Caco-2 (cell line): ENCODE measurements around the gene AMBRA1. TPM values are rescaled to one million over a fixed set of nuclear protein-coding genes. Genes with fewer than 3 reads are reported as not detected.

Experiments
- BruUV-seq: library from RNA; stranded (reverse); fragments of 400-500 nt; replicated peaks from 2 replicates; lab custom pipeline; 2021; lab: Mats Ljungman, UMichigan
- CTCF ChIA-PET: fragments of 300-600 bp; sonication (Branson Sonifier 250); formaldehyde crosslinking; loops from one replicate; lab custom pipeline; 2022; ENCODE audit warnings: antibody characterized with exemption; lab: Charles Lee
- POLR2A ChIA-PET: fragments of 300-600 bp; sonication (Branson Sonifier 250); formaldehyde crosslinking; loops from one replicate; lab custom pipeline; 2022; ENCODE audit warnings: antibody characterized with exemption; lab: Charles Lee
- DNase-seq, 2 experiments: peaks; one replicate each; pipeline versions ENCODE4 v3.0.0 to v3.0.0-alpha.2; 2020 to 2022
- H3K27me3 ChIP-seq: replicated peaks from 2 replicates; pipeline ENCODE4 v1.6.0; 2011; ENCODE audit warnings: low read length; ENCODE audit not compliant: control insufficient read depth, insufficient read depth
- H3K36me3 ChIP-seq: 2 replicates; pipeline ENCODE4 v1.5.1; 2011; ENCODE audit warnings: low read length; ENCODE audit not compliant: control insufficient read depth, insufficient read depth
- H3K4me1 ChIP-seq: fragments of 250-450 bp; sonication (Bioruptor Pico); 2 replicates; pipeline ENCODE4 v1.5.1; 2020; ENCODE audit warnings: mild to moderate bottlenecking
- H3K4me3 ChIP-seq: 2 replicates; pipeline ENCODE4 v1.5.1; 2011; ENCODE audit warnings: low read depth, mild to moderate bottlenecking, control low read depth, low read length
- H3K9me3 ChIP-seq: fragments of 250-450 bp; sonication (Bioruptor Pico); 2 replicates; pipeline ENCODE4 v1.5.1; 2020; ENCODE audit warnings: mild to moderate bottlenecking, moderate library complexity
- H3K27ac Mint-ChIP-seq: one replicate; pipeline ENCODE4 v1.8.0; 2022; ENCODE audit warnings: mixed read lengths; ENCODE audit not compliant: unreplicated experiment
- H3K27me3 Mint-ChIP-seq: one replicate; pipeline ENCODE4 v1.8.0; 2022; ENCODE audit warnings: mixed read lengths; ENCODE audit not compliant: insufficient read depth, unreplicated experiment
- H3K36me3 Mint-ChIP-seq: one replicate; pipeline ENCODE4 v1.8.0; 2022; ENCODE audit warnings: mild to moderate bottlenecking, mixed read lengths; ENCODE audit not compliant: insufficient read depth, unreplicated experiment
- H3K4me1 Mint-ChIP-seq: one replicate; pipeline ENCODE4 v1.8.0; 2022; ENCODE audit warnings: low read depth, mixed read lengths; ENCODE audit not compliant: unreplicated experiment
- H3K4me3 Mint-ChIP-seq: one replicate; pipeline ENCODE4 v1.8.0; 2022; ENCODE audit warnings: mild to moderate bottlenecking, moderate library complexity, mixed read lengths; ENCODE audit not compliant: unreplicated experiment
- H3K9me3 Mint-ChIP-seq: one replicate; pipeline ENCODE4 v1.8.0; 2022; ENCODE audit warnings: mixed read lengths; ENCODE audit not compliant: unreplicated experiment
- intact Hi-C: fragments of 100-400 bp; cut with micrococcal nuclease; formaldehyde crosslinking; loops from one replicate; pipeline ENCODE4 v1.10.0; 2022; ENCODE audit not compliant: unreplicated experiment
- total RNA-seq: library from RNA; stranded (reverse); gene quantifications from 2 replicates; pipeline ENCODE4 v1.2.3, GENCODE V29; 2022
- TF ChIP-seq, protein P1 (sequence below), 2 experiments: fragments of 200-600 bp in 1 of 2; IDR thresholded peaks; 1 replicate in 1 of 2; 2 replicates in 1 of 2; pipeline versions ENCODE4 v1.5.1 to v1.8.0; 2011 to 2022; ENCODE audit warnings: antibody characterized with exemption in 1 of 2, control low read depth in 1 of 2, inconsistent platforms in 1 of 2, low read depth in 1 of 2, low read length in 1 of 2, mild to moderate bottlenecking in 1 of 2, moderate library complexity in 1 of 2; ENCODE audit not compliant: insufficient read depth in 1 of 2, severe bottlenecking in 1 of 2, unreplicated experiment in 1 of 2

AMBRA1 gene
- total RNA-seq, 1 experiment from 2014 or later = 48.1 TPM

DNA sequence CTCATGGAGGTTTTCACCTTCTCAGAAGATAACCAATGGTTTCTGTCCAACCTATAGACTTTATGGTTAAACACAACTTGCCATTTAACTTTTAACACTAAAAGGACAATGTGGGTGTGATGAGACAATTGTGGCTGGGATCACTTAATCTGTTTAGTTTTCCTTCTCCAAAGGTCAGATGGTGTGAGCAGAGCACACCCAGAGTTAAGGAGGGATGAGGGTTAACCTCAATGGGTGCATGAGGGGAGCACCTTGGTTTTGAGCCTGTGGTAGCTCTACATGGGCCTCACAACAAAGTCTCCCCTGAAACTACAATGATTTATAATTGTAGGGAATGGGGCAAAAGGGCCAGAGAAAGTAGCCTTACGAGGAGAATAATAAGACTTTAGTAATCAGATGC is 173.3 kb downstream of the AMBRA1 start:
- ChIA-PET CTCF (no interaction called here), POLR2A (no interaction called here)
- Histone ChIP-seq H3K4me3 (no peak overlapping the region), H3K9me3 (no peaks in the 10 kb centered on the region), H3K4me1 (no peaks in the 10 kb centered on the region), H3K36me3 (no peaks in the 10 kb centered on the region), H3K27me3 (no peaks in the 10 kb centered on the region)
- no peaks in the 10 kb centered on the region for H3K4me1 Mint-ChIP-seq
- H3K27ac Mint-ChIP-seq = no peak overlapping the region
- intact Hi-C loops = no loop called here
- BruUV-seq = no TSS peak
- TF ChIP-seq, protein P1, sequence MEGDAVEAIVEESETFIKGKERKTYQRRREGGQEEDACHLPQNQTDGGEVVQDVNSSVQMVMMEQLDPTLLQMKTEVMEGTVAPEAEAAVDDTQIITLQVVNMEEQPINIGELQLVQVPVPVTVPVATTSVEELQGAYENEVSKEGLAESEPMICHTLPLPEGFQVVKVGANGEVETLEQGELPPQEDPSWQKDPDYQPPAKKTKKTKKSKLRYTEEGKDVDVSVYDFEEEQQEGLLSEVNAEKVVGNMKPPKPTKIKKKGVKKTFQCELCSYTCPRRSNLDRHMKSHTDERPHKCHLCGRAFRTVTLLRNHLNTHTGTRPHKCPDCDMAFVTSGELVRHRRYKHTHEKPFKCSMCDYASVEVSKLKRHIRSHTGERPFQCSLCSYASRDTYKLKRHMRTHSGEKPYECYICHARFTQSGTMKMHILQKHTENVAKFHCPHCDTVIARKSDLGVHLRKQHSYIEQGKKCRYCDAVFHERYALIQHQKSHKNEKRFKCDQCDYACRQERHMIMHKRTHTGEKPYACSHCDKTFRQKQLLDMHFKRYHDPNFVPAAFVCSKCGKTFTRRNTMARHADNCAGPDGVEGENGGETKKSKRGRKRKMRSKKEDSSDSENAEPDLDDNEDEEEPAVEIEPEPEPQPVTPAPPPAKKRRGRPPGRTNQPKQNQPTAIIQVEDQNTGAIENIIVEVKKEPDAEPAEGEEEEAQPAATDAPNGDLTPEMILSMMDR (IDR thresholded peaks at IDR 0.05; ENCODE audit: insufficient read depth in 1 of 2, low read depth in 1 of 2, low read length in 1 of 2, severe bottlenecking in 1 of 2, unreplicated experiment in 1 of 2) = no peak
- no peak overlapping the region for H3K4me3 Mint-ChIP-seq
- no peaks in the 10 kb centered on the region for H3K9me3 Mint-ChIP-seq
- H3K27me3 Mint-ChIP-seq = no peaks in the 10 kb centered on the region
- H3K36me3 Mint-ChIP-seq = peaks cover 70% of the 10 kb centered on the region
- no peak for DNase-seq

DNA sequence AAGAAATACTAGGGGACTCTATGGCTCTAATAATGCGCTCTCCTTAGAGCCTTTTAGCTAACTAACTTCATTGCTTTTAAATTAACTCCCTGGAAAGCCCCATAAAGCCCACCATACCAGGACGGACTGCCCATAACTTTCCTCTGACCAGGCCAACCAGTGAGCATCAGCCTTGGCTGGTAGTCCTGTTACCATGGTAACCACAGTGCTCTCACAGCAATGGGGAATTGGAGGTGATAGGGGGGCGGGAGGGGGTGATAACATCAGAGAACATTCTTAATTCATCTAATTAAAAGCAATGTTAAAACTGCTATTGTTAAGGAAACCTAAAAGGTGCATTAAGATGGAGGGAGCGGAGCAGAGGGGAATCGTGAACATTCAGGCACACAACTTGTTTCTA is 175.1 kb downstream of the AMBRA1 start:
- peaks cover 2% of the 10 kb centered on the region for H3K36me3 ChIP-seq
- no peaks in the 10 kb centered on the region for H3K27me3 ChIP-seq
- Mint-ChIP-seq H3K27me3 (no peaks in the 10 kb centered on the region), H3K9me3 (no peaks in the 10 kb centered on the region), H3K27ac (no peak overlapping the region), H3K4me1 (no peaks in the 10 kb centered on the region), H3K4me3 (no peak overlapping the region), H3K36me3 (peaks cover 59% of the 10 kb centered on the region)
- CTCF ChIA-PET = no interaction called here
- intact Hi-C loops = no loop called here
- TF ChIP-seq, protein P1 (IDR thresholded peaks at IDR 0.05; ENCODE audit: insufficient read depth in 1 of 2, low read depth in 1 of 2, low read length in 1 of 2, severe bottlenecking in 1 of 2, unreplicated experiment in 1 of 2) = no peak
- POLR2A ChIA-PET = no interaction called here
- H3K9me3 ChIP-seq = no peaks in the 10 kb centered on the region
- no peak overlapping the region for H3K4me3 ChIP-seq
- no TSS peak for BruUV-seq
- no peak for DNase-seq
- H3K4me1 ChIP-seq = 0 out of 2 replicates have a peak, but pooled peaks cover 6% of the 10 kb centered on the region

DNA sequence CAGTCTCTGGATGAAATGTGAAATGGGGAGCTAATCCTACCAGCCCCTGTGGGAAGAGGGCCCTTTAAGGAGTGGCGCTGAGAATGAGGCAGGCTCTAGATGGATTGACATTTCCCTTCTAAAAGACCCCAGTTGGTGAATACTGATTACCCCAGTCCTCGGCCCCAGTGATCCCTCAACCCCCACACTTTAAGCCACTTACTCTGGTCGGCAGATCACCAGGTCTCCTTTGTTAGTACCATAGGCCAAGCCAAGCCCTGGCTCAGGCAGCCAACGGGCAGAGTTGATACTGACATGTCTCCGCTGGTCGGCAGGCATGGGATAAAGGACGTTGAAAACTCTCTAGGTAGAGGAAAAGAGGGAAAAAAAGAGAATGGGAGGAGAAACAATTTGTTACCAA is 176.1 kb downstream of the AMBRA1 start:
- Histone ChIP-seq H3K36me3 (peaks cover 2% of the 10 kb centered on the region), H3K27me3 (no peaks in the 10 kb centered on the region), H3K4me1 (0 out of 2 replicates have a peak, but pooled peaks cover 6% of the 10 kb centered on the region), H3K4me3 (no peak overlapping the region), H3K9me3 (no peaks in the 10 kb centered on the region)
- intact Hi-C loops = no loop called here
- Mint-ChIP-seq H3K27ac (no peak overlapping the region), H3K9me3 (no peaks in the 10 kb centered on the region), H3K36me3 (peaks cover 63% of the 10 kb centered on the region), H3K4me1 (no peaks in the 10 kb centered on the region), H3K27me3 (no peaks in the 10 kb centered on the region), H3K4me3 (no peak overlapping the region)
- TF ChIP-seq, protein P1 (IDR thresholded peaks at IDR 0.05; ENCODE audit: insufficient read depth in 1 of 2, low read depth in 1 of 2, low read length in 1 of 2, severe bottlenecking in 1 of 2, unreplicated experiment in 1 of 2) = no peak
- BruUV-seq = no TSS peak
- no peak for DNase-seq
- POLR2A ChIA-PET = no interaction called here
- CTCF ChIA-PET = no interaction called here
